HEK293 (cell line): ENCODE results near the gene RPAP3.

Experiments used
- CTCF ChIA-PET: fragments of 350-600 bp; formaldehyde crosslinking; extraction: SDS; loops from one replicate; lab custom pipeline; 2021; ENCODE audit warnings: antibody characterized with exemption; lab: Yijun Ruan, JAX
- POLR2A ChIA-PET: fragments of 300-600 bp; formaldehyde crosslinking; extraction: SDS; loops from one replicate; lab custom pipeline; 2020; ENCODE audit warnings: antibody characterized with exemption, inconsistent platforms; lab: Yijun Ruan, JAX
- H3K27ac ChIP-seq: fragments of 200-500 bp; sonication (Bioruptor generic); 2 replicates; pipeline ENCODE4 v1.5.1; 2014; ENCODE audit warnings: low read depth, low read length, control low read depth, inconsistent platforms; ENCODE audit errors: extremely low read depth
- H3K36me3 ChIP-seq, 2 experiments: fragments of 200-500 bp in 1 of 2; sonication (Bioruptor generic) in 1 of 2; 1 replicate in 1 of 2; 2 replicates in 1 of 2; pipeline ENCODE4 v1.5.1; 2014 to 2017; ENCODE audit warnings: inconsistent platforms in 2 of 2, low read length in 2 of 2; ENCODE audit not compliant: control insufficient read depth in 2 of 2, insufficient read depth in 1 of 2
- H3K4me1 ChIP-seq: fragments of 200-500 bp; sonication (Bioruptor generic); 2 replicates; pipeline ENCODE4 v1.5.1; 2014; ENCODE audit warnings: mild to moderate bottlenecking, low read length, inconsistent platforms; ENCODE audit not compliant: control insufficient read depth, insufficient read depth
- H3K4me3 ChIP-seq: 2 replicates; pipeline ENCODE4 v1.5.1; 2011; ENCODE audit warnings: low read depth, mild to moderate bottlenecking, control low read depth, low read length, moderate library complexity
- H3K9me3 ChIP-seq: fragments of 200-500 bp; sonication (Bioruptor generic); 2 replicates; pipeline ENCODE4 v1.5.1; 2014; ENCODE audit warnings: low read depth, low read length, inconsistent platforms; ENCODE audit not compliant: control insufficient read depth, insufficient read depth
- KLF10 ChIP-seq: fragments of 450-650 bp; IDR thresholded peaks from 2 replicates; pipeline ENCODE4 v1.5.1; 2018; ENCODE audit warnings: missing biosample characterization, mild to moderate bottlenecking, missing genetic modification characterization
- KLF7 ChIP-seq: fragments of 450-650 bp; formaldehyde crosslinking; IDR thresholded peaks from 2 replicates; pipeline ENCODE4 v1.5.1; 2016; ENCODE audit warnings: missing biosample characterization, missing genetic modification characterization, borderline replicate concordance
- OVOL3 ChIP-seq: fragments of 450-650 bp; formaldehyde crosslinking; IDR thresholded peaks from 2 replicates; pipeline ENCODE4 v1.5.1; 2016; ENCODE audit warnings: missing biosample characterization, missing genetic modification characterization
- PATZ1 ChIP-seq: fragments of 450-650 bp; formaldehyde crosslinking; IDR thresholded peaks from 2 replicates; pipeline ENCODE4 v1.5.1; 2016; ENCODE audit warnings: missing biosample characterization, missing genetic modification characterization
- TRIM28 ChIP-seq: IDR thresholded peaks from 2 replicates; pipeline ENCODE4 v1.6.1; 2011; ENCODE audit warnings: low read length, control low read depth, borderline replicate concordance
- ZBTB17 ChIP-seq: fragments of 450-650 bp; formaldehyde crosslinking; IDR thresholded peaks from 2 replicates; pipeline ENCODE4 v1.5.1; 2016; ENCODE audit warnings: missing biosample characterization, missing genetic modification characterization
- ZNF155 ChIP-seq: fragments of 450-650 bp; formaldehyde crosslinking; IDR thresholded peaks from 2 replicates; pipeline ENCODE4 v1.5.1; 2016; ENCODE audit warnings: missing biosample characterization, missing genetic modification characterization
- ZNF221 ChIP-seq: fragments of 450-650 bp; formaldehyde crosslinking; IDR thresholded peaks from 2 replicates; pipeline ENCODE4 v1.5.1; 2017; ENCODE audit warnings: missing biosample characterization, missing genetic modification characterization, borderline replicate concordance
- ZNF544 ChIP-seq: fragments of 450-650 bp; formaldehyde crosslinking; IDR thresholded peaks from 2 replicates; pipeline ENCODE4 v1.5.0; 2017; ENCODE audit warnings: missing biosample characterization, missing genetic modification characterization
- ZNF560 ChIP-seq: fragments of 450-650 bp; formaldehyde crosslinking; IDR thresholded peaks from 2 replicates; pipeline ENCODE4 v1.5.1; 2017; ENCODE audit warnings: missing biosample characterization, missing genetic modification characterization, borderline replicate concordance
- ZNF621 ChIP-seq: fragments of 450-650 bp; formaldehyde crosslinking; IDR thresholded peaks from 2 replicates; pipeline ENCODE4 v1.5.1; 2017; ENCODE audit warnings: missing biosample characterization, missing genetic modification characterization
- ZNF692 ChIP-seq: fragments of 450-650 bp; formaldehyde crosslinking; IDR thresholded peaks from 2 replicates; pipeline ENCODE4 v1.5.1; 2016; ENCODE audit warnings: missing biosample characterization, missing genetic modification characterization
- ZSCAN18 ChIP-seq: fragments of 450-650 bp; formaldehyde crosslinking; IDR thresholded peaks from 2 replicates; pipeline ENCODE4 v1.5.1; 2016; ENCODE audit warnings: missing biosample characterization, missing genetic modification characterization
- TF ChIP-seq, protein P1 (sequence below): fragments of 450-650 bp; formaldehyde crosslinking; IDR thresholded peaks from 2 replicates; pipeline ENCODE4 v1.5.1; 2016; ENCODE audit warnings: missing biosample characterization, missing genetic modification characterization
- TF ChIP-seq, protein P2 (sequence below): fragments of 450-650 bp; formaldehyde crosslinking; IDR thresholded peaks from 2 replicates; pipeline ENCODE4 v1.5.1; 2016; ENCODE audit warnings: missing biosample characterization, missing genetic modification characterization

RPAP3 gene

DNA sequence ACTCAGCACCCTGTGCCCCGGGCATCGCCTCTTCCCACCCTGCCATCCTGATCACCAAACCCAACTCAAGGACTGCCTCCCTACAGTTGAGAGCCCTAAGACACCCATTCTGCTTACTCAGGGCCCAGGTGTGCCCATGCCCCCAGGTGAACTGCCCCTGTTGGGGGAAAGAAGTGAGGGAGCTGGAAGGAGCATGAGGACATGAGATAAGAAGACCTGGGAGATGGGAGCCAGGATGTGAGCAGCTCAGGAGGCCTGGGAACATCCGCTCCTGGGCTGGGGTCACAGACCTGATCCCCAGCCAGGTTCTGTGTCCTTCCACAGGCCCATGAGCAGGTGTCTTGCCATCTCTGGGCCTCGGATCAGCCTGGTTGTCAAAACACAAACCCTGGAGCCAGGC lies 46.3 kb upstream of the RPAP3 start:
- Histone ChIP-seq H3K4me1 (peaks cover 4% of the 10 kb centered on the region; the same call in 1 of the 2 replicates), H3K36me3 (no peaks in the 10 kb centered on the region), H3K9me3 (no peaks in the 10 kb centered on the region), H3K27ac (no peak overlapping the region), H3K4me3 (no peak overlapping the region)
- TF ChIP-seq ZSCAN18 (tag by site-specific recombination), result no peak
- TF ChIP-seq ZNF221 (tag by site-specific recombination), result no peak
- TF ChIP-seq ZBTB17 (tag by site-specific recombination), result no peak
- ChIA-PET POLR2A (no interaction called here), CTCF (interaction anchor here (0.7 to 14.1 kb wide), 4 partner anchors 10 to 38 kb away, joined by 3 to 241 read pairs (median 56); no protein-coding TSS in a partner anchor)

DNA sequence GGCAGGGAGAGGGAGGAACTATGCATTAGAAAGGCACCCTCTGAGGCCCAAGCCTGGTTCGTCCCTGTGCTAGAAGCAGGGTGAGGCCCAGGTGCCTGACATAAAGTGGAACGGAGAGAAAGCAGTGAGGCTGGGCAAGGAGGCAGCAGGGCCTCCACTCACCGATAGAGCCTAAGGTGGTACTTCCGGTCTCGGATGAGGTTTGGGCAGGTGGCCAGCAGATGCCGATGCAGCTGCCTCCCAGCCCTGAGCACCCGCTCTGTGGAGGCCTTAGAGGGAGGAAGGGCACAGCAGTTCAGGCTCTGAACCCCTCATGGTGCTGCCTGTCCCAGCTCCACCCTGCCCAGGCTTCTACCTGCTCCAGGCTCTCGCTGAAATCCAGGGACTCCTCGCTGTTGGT lies 45.7 kb upstream of the RPAP3 start:
- CTCF ChIA-PET, result interaction anchor here (10.6 to 14.1 kb wide), 2 partner anchors 10 to 17 kb away, joined by 108 to 241 read pairs; no protein-coding TSS in a partner anchor
- POLR2A ChIA-PET, result no interaction called here
- H3K4me3 ChIP-seq, result no peak overlapping the region
- no peaks in the 10 kb centered on the region for H3K36me3 ChIP-seq
- TF ChIP-seq KLF10 (tag by site-specific recombination) (no peak), PATZ1 (tag by site-specific recombination) (no peak), ZNF560 (tag by site-specific recombination) (no peak), OVOL3 (tag by site-specific recombination) (no peak), TRIM28 (no peak), ZNF621 (tag by site-specific recombination) (no peak), ZNF155 (tag by site-specific recombination) (no peak), ZNF692 (tag by site-specific recombination) (no peak), ZNF544 (tag by site-specific recombination) (no peak)
- TF ChIP-seq, protein P1, sequence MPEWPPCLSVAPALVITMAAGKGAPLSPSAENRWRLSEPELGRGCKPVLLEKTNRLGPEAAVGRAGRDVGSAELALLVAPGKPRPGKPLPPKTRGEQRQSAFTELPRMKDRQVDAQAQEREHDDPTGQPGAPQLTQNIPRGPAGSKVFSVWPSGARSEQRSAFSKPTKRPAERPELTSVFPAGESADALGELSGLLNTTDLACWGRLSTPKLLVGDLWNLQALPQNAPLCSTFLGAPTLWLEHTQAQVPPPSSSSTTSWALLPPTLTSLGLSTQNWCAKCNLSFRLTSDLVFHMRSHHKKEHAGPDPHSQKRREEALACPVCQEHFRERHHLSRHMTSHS (tag by site-specific recombination), result no peak
- H3K27ac ChIP-seq, result no peak overlapping the region
- peaks cover 4% of the 10 kb centered on the region; the same call in 1 of the 2 replicates for H3K4me1 ChIP-seq
- no peaks in the 10 kb centered on the region for H3K9me3 ChIP-seq

- Histone ChIP-seq H3K4me1 (peaks cover 4% of the 10 kb centered on the region; the same call in 1 of the 2 replicates), H3K4me3 (no peak overlapping the region), H3K9me3 (no peaks in the 10 kb centered on the region), H3K27ac (no peak overlapping the region), H3K36me3 (no peaks in the 10 kb centered on the region)
- ChIA-PET CTCF (interaction anchor here (10.6 to 14.1 kb wide), 2 partner anchors 9 to 17 kb away, joined by 108 to 241 read pairs; no protein-coding TSS in a partner anchor), POLR2A (no interaction called here)
- TF ChIP-seq KLF7, result no peak
- TF ChIP-seq, protein P2, sequence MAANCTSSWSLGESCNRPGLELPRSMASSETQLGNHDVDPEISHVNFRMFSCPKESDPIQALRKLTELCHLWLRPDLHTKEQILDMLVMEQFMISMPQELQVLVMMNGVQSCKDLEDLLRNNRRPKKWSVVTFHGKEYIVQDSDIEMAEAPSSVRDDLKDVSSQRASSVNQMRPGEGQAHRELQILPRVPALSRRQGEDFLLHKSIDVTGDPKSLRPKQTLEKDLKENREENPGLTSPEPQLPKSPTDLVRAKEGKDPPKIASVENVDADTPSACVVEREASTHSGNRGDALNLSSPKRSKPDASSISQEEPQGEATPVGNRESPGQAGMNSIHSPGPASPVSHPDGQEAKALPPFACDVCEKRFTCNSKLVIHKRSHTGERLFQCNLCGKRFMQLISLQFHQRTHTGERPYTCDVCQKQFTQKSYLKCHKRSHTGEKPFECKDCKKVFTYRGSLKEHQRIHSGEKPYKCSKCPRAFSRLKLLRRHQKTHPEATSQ (tag by site-specific recombination), result no peak
Observed at GRCh38 chr12:47750916-47751470, 45.2 kb upstream of the RPAP3 start.
